K562 treated with DMSO at 1 percent for 48 hours (cell line): Measurements from ENCODE around the gene LEFTY1. TPM values are rescaled to one million over a fixed set of nuclear protein-coding genes. Genes with fewer than 3 reads are reported as not detected.

ENCODE experiments used
- total RNA-seq: library from RNA; unstranded; fragments of 300-600 nt; gene quantifications from 2 replicates; pipeline ENCODE4 v1.2.3, GENCODE V29; 2022; ENCODE audit warnings: low replicate concordance; ENCODE audit errors: extremely low read depth

LEFTY1 gene
- not detected in 2 replicates for total RNA-seq

GRCh38 chr1:225888898-225889601 is at the start of gene LEFTY1:
Gene LEFTY1, minus strand, starts transcription at chr1:225889146. Its CDS starts 80 bp downstream, at chr1:225889066.

DNA sequence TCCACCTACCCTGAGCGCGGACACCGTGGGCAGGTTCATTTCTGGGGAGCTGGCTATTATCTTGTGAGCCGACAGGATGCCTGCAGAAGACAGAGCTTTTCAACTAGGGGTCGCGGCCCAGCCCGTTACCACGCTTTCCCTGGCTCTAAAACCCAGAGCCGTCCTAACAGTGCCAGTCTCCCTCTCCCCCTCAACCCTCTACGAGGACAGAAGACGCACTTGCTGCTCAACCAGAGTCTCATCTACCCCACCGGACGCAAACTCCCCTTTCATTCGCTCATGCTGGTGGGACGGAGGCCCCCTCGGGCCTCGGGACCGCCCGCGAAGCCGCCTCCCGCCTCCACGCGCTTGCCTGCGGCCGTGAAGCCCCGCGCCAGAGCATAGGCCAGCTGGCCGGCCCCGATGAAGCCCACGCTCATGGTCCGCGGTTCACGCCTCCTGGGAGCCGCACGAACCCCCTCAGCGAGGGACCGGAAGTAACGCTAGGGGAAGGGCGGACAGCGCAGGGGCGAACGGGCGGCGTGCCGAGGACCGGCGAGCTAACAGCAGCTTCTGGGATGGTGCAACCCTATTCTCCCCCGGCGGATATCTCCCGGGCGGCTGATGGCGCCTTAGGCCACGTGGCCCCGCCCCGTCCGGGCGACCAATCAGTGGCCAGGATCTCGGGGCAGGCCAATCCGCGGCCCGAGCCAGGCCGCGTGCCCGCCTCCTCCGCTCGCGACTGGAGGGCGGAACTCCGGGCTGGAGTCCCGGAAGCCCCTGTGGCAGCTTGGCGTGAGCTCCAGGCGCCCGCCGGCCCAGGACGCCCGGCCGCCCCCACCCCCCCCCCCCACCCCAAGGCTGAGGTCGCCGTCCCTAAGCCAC is 35.0 kb upstream of the LEFTY1 start, which contains the start of gene PYCR2:
PYCR2 (minus strand) TSS at position 559 of the 864 bp plus-strand sequence; CDS start at position 419, 140 bp downstream.

DNA sequence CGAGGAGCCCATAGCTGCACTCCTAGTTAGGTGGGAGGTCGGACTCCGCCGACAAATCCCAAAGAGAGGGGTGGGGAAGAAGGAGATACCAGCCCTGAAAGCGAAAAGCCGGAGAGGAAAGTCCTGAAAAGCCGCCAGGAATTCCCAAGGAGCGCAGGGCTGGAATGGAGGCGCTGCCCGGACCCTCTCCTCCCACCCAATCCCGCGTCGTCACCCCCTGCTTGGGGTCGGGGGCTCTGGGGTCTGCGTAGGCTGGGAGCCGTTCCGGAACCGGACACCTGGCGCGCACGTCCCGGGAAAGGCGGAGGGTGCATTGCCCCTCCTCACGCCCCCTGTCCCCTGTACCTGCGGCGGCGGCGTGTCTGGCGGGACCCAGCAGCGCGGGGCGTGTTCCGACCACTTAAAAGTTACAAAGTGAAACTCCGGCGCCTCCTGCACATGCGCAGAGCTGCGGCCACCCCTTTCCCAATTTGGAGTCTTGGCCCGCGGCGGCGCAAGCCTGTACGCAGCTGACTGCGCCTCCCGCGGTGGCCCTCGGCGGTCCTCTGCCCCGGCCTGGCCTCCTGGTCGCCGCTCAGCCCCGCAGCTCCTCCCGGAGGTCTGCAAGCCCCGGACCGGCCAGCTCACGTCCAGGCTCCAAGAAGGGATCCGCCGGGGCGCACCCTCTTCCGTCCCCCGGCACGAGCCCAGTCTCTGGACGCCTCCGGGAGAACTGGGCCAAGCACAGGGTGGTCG is 6.8 kb downstream of the LEFTY1 start, which contains the start of gene TMEM63A:
TMEM63A (minus strand) TSS at position 422 of the 735 bp plus-strand sequence. CDS start 4,800 bp downstream, outside the sequence.

Other genes with a start within 250 kb of the LEFTY1 start
- gene ENAH, start 236.0 kb downstream of the LEFTY1 start, total RNA-seq = not detected in 2 replicates
- gene SRP9, start 111.3 kb downstream of the LEFTY1 start, total RNA-seq = not detected in 2 replicates
- gene EPHX1, start 79.0 kb downstream of the LEFTY1 start, total RNA-seq = not detected in 2 replicates
- gene TMEM63A, start 6.8 kb downstream of the LEFTY1 start, total RNA-seq = not detected in 2 replicates
- gene PYCR2, start 35.1 kb upstream of the LEFTY1 start, total RNA-seq = 279 TPM in 1 of 2 replicates, not detected in the other
- gene LEFTY2, start 52.1 kb upstream of the LEFTY1 start, total RNA-seq = not detected in 2 replicates
- not detected in 2 replicates for gene SDE2, start 110.2 kb upstream of the LEFTY1 start, total RNA-seq
- gene H3-3A, start 173.6 kb upstream of the LEFTY1 start, total RNA-seq = 508 TPM in 1 of 2 replicates, not detected in the other